Measurements from ENCODE around the gene SFI1.
"Not testable (repeated sequence)": the region's sequence is repeated elsewhere in the genome, so short reads cannot be mapped to it uniquely, and the experiment has no call there.

SFI1 gene

DNA sequence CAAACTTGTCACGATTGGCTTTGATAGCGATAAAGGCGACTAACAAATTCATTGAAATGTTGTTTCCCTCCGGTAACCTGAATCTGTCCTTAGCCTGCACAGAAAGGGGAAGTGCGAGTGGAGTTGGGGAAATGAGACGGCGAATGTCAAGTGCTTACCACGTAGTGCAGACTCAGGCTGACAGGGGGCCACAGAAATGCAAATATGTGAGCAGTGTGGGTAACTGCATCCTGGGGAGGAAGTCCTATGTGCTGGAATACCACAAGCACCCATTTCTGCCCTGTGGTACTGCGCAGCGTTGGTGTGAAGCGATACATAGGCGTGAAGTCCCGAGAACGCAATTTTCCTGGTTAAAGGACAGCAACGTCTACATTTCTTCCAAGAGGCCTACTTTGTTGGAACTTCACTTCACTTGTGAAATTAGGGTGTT is 5.8 kb upstream of the SFI1 start:
- peak in 48 of 56 donors; percentile 5 to 76 (median 33) for DNase-seq

DNA sequence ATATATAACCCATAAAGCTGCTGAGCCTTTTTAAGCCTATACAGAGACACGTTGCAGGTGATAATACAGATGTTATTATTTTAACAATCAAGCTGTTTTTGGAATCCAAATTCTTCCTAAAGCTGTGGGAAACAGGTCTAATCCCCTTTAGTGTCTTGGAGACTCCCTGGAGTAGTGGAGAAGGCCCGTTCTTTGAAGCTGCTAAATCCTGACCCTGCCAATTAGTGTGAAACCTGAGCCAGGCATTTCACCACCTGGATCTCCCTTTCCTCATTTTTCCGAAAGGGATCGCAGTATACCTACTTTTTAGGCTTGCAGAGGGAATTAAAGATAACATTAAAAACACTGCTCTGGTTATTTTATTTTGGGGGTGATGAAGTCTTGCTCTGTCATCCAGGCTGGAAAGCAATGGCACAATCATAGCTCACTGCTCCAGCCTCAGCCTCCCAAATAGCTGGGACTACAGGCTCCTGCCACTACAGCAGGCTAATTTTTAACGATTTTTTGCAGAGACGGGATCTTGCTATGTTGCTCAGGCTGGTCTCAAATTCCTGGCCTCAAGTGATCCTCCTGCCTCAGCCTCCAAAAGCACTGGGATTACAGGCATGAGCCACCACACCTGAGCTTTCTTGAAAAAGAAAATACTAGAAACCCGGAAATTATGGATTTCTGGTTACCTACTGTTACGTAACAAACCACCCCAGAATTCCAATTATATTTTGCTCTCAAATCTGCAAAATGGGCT is 4.9 kb upstream of the SFI1 start:
- no peak for DNase-seq

DNA sequence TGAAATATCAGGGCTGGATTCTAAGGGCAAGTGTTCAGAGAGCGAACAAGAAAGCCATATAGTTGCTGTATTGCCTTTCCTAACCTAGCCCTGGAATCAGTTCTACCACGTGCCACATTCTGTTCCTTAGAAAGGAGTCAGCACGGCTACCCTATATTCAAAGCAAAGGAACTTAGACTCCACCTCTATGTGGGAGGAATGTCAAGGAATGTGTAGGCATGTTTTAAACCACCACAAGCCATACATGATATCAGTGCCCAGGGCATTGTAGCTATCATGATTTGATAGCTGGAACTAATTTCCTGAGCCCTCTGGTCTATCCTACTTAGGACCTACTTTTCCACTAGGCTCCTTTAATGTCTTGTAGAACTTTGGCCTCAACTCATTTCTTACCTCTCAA is 4.2 kb upstream of the SFI1 start:
- DNase-seq, result no peak

DNA sequence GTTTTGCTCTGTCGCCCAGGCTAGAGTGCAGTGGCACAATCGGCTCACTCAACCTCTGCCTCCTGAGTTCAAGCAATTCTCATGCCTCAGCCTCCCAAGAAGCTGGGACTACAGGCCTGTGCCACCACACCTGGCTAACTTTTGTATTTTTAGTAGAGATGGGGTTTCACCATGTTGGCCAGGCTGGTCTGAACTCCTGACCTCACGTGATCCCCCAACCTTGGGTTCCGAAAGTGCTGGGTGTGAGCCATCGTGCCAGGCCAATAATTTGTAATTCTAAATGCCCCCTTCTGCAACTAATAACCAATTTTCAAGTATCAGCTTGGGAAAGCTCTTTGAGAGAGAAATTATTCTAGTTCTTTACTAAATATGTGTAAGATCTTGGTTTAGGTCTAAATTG is 3.0 kb upstream of the SFI1 start:
- not testable (repeated sequence) for DNase-seq

DNA sequence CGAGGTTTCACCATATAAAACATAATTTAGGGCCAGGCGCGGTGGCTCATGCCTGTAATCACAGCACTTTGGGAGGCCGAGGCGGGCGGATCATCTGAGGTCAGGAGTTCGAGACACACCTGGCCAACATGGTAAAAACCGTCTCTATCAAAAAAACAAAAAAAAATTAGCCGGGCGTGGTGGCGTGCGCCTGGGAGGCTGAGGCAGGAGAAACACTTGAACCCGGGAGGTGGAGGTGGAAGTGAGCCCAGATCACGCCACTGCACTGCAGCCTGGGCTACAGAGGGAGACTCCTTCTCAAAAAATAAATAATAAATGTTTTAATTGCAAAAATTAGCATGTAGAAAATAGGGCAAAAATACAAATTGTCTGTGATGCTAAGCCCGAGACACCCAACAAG is 993 bp upstream of the SFI1 start:
- peak in 1 of 56 donors; percentile 3 for DNase-seq

DNA sequence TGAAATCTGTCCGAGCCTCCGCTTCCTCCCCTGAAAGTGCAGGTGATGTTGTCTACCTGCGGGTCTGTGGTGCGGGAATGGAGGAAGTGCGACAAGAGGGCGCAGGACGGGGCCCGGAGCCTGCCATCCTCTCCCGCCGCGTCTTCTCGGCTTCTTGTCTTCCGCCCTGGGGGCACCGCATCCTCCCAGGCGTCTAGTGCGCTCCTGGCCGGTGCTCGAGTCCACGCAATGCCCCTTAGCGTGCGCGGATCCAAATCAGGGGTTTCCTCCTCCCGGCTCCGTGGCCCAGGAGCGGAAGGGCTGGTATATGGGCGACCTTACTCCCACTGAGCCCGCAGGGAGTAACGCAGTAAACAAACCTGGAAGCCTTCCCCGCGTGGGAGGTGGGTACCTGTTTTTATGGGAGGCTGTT is 405 bp downstream of the SFI1 start:
- peak in 12 of 56 donors; percentile 8 to 54 (median 38) for DNase-seq

DNA sequence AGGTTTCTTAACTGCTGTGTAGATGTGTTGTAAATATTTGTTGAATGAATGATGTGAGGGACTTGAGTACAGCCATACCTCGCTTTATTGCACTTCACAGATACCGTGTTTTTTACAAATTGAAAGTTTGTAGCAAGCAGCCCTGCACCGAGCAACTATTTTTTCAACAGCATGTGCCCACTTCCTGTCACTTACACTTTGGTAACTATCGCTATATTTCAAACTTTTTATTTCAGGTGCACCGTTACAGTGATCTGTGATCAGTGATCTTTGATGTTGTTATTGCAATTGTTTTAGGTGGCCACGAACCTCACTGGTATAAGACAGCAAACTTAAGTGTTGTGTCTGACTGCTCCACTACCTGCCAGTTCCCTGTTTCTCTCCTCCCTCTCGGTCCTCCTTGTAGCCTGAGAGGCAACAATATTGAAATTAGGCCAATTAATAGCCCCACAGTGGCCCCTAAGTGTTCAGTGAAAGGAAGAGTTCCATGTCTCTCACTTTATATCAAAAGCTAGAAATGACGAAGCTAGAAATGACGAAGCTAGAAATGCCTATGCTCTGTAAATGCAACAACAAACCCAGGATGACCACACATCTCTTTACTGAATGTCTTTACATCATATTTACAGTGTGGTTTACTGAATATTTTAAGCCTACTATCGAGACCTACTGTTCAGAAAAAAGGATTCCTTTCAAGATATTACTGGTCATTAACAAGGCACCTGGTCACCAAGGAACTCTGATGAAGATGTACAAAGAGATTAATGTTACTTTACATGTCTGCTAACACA is 1.0 kb downstream of the SFI1 start:
- no peak for DNase-seq

DNA sequence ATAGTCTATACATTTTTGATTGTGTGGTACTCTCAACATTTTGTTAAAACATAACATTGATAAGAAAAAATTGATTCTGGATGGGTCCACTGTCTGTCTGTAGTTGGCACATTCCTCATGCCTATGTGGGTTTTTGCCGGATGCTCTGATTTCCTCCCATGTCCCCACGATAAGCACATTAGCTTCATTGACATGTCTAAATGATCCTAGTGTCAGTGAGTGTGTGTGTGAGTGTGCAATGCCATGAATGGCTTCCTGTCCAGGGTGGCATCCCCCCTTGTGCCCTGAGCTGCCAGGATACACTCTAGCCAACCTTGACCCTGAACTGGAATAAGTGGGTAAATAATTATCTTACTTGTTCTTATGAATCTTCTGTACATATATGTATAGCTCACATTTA is 5.4 kb downstream of the SFI1 start:
- DNase-seq, result no peak

DNA sequence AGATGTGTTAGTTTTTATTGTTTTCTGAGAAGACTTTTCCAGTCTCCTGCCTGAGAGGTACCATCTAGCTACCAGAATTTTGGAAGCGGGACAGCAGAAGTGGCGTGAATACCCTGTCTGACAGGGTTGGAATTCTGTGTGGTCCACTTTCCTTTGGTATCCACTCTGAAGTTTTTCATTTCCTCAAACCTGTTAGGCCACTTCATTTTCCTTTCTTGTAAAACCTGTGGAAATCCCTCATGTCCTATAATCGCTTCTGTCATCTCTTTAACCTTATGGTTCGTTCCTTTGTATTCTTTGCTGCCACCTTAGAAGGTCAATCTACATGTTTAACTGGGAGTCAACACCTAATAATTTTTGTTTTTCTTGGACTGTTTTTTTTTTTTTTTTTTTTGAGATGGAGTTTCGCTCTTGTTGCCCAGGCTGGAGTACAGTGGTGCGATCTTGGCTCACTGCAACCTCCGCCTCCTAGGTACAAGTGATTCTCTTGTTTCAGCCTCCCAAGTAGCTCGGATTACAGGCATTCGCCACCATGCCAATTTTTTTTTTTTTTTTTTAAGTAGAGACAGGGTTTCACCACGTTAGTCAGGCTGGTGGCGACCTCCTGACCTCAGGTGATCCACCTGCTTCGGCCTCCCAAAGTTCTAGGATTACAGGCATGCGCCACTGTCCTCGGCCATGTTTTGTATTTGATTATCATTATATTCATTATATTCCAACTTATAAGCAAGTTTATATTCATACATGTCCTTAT is 7.1 kb downstream of the SFI1 start:
- DNase-seq, result no peak

DNA sequence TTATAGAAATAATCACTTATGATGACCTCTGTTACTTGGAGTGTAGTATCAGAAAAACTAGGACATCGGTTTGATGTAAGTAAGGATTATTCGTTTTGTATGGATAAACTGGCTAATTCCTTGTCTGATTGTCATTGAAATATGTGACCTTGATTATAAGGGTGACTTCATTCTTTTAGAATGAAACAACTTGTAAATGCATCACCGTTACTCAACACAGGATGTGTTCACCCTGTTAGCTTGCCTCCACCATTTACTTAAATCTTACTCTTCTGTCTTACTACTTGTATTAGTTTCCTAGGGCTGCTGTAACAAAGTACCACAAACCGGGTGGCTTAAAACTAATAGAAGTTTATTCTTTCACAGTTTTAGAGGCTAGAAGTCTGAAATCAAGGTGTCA is 7.9 kb downstream of the SFI1 start:
- DNase-seq, result no peak

DNA sequence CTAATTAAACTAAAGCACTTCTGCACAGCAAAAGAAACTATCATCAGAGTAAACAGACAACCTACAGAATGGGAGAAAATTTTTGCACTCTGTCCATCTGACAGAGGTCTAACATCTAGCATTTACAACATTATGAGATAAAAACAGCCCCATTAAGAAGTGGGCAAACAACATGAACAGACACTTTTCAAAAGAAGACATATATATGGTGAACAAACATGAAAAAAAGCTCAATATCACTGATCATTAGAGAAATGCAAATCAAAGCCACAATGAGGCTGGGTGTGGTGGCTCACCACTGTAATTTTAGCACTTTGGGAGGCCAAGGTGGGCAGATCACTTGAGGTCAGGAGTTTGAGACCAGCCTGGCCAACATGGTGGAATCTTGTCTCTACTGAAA is 11.2 kb downstream of the SFI1 start:
- DNase-seq, result not testable (repeated sequence)

DNA sequence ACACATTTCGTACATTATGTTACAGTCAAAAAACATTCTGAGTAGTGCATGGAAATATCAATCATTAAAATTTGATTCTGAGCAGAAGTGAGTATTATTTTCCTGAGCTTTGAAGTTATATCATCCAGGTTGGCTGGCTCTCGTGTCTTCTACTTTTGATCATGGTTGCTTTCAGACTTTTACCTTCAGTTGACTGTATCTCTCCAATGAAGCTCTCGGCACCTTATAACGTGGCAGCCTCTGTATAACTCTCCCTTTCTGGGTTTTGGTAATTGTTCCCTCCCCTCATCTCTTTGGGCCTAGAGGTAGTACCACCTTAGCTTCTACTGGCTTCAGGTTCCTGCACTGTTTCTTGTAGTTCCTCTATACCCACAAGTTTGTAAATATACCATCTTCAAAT is 12.2 kb downstream of the SFI1 start:
- no peak for DNase-seq

DNA sequence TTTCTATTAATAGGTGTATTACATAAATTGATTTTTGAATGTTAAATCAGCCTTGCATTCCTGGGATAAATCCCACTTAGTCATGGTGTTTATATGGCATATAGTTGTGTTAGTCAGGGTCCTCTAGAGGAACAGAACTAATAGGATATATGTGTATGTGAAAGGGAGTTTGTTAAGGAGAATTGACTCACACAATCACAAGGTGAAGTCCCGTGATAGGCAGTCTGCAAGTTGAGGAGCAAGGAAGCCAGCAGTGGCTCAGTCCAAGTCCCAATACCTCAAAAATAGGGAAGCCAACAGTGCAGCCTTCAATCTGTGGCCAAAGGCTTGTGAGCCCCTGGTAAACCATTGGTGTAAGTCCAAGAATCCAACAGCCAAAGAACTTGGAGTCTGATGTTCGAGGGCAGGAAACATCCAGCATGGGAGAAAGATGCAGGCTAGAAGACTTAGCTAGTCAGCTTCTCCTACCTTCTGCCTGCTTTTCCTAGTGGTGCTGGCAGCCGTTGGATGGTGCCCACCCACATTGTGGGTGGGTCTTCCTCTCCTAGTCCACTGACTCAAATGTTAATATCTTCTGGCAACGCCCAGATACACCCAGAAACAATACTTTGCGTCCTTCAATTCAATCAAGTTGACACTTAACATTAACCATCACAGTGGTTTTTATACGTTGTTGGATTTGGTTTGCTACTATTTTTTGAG is 12.9 kb downstream of the SFI1 start:
- DNase-seq, result no peak

DNA sequence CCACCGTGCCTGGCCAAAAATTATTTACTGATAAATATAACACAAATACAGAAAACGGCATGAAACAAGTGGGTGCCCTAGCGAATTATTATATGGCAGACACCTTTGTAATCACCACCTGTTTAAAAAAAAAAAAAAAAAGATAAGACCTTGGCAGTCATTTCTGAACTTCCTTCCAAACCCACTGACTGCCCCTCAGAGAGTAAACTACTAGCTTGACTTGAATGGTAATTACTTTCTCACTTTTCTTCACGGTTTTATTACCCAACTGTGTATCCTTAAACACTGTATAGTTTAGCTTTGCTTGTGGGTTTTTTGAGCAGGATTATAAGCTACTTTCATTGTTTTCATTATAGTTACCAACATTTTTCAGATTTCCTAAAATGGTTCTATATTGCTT is 23.7 kb downstream of the SFI1 start:
- DNase-seq, result no peak

DNA sequence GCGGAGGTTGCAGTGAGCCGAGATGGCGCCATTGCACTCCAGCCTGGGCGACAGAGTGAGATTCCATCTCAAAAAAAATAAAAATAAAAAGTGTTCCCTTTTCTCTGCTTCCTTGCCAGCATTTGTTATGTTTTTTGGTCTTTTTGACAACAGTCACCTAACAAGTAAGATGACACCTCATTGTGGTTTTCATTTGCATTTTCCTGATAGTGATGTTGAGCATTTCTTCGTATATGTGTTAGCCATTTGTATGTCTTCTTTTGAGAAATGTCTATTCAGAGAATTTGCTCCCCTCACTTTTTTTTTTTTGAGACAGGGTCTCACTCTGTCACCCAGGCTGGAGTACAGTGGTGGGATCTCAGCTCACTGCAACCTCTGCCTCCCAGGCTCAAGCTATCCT is 27.8 kb downstream of the SFI1 start:
- DNase-seq, result not testable (repeated sequence)

DNA sequence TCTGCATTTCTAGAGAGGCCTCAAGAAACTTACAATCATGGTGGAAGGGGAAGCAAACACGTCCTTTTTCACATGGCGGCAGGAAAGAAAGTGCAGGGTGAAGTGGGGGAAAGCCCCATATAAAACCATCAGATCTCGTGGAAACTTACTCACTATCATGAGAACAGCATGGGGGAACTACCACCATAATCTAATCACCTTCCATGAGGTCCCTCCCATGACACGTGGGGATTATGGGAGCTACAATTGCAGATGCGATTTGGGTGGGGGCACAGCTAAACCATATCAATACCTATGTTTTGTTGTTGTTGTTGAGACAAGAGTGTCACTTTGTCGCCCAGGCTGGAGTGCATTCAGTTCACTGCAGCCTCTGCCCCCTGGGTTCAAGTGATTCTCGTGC is 29.9 kb downstream of the SFI1 start:
- no peak for DNase-seq

DNA sequence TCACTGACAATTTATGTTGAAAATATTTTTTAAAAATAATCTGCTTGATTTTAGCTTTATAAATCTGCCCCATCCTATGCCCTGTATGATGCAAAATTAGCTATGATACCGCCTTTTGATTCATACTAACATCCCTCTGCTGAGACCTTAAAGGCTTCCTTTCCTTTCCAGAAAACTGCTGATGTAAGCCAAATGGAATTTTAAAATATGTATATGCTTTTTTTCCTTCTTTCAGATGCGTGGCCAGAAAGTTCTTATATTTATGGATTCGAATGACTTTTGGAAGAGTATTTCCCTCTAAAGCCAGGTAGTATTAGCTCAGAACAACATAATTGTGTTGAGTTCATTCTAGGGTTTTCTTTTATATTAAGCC is 34.5 kb downstream of the SFI1 start:
- no peak for DNase-seq

DNA sequence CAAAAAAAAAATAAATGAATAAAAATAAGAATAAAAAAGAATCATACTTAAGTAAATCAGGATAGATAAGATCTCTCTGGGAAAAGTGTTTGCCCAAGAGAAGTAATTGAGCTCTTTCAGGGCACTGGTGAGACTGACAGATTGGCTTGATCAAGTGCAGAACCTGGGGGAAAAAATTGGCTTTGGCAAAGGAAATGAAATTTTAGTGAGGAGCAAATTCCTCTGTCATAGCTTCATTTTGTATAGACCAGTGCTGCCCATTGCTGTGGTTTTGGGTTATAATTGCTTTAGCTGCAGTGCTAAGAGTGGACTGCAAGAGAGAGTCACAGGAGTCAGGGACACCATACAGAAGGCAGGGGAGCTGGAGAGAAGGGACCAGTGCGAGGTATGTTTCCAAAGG is 35.7 kb downstream of the SFI1 start:
- DNase-seq, result no peak

DNA sequence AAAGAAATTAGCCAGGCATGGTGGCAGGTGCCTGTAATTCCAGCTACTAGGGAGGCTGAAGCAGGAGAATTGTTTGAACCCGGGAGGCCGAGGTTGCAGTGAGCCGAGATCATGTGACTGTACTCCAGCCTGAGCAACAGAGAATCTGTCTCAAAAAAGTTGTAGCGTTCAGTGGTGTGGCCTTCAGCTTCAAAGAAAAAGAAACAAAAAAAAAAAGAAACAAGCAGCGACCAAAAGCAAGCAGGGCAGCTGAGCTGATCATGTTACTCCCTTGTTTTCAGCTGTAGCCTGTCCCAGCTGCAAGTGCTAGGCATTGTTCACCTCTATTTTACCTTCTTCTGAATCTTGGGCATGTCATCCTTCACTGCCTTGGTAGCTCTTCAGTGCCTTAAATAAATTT is 37.0 kb downstream of the SFI1 start:
- DNase-seq, result no peak

DNA sequence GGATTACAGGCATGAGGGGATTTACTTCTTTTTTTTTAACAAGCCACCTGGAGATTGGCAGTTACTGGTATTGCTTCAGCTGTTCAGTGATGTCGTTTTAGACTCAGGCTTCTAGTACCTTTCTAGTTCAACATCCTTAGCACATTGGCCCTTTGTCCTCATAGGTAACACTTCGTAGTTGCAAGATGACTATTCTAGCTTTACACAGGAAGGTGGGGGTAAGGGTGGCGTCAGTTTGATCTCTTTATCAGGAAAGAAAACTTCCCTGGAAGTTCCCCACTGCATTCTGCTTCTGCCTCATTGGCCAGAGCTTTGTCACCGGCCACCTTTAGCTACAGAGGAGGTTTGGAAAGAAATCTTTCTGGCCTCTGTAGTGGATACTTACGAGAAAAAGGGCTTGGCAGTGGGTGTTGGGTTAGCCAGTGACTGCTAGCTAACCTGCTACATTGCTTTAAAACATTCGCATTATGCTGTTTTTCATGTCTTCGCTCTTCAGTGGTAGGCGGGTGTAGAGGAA is 40.7 kb downstream of the SFI1 start:
- DNase-seq, result no peak

DNA sequence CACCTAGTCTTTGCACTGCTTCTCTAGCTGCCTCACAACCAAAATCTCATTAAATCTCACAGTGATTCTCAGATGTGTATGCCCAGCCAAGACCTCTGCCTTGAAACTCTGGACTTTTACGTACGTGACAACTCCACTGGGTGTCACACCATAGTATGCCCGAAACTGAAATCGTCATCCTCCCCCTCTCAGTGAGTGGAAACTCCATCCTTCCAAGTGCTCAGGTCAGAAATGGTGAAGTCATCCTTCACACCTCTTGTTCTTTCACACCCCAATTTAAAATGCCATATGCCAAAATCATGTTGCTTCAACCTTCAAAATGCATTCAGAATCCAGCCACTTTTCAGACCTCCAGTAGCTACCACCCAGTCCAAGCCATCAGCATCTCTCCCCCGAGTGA is 42.5 kb downstream of the SFI1 start:
- DNase-seq, result no peak

Measured in nucleus accumbens (tissue), 56 donors.